ENCODE measurements around the gene MCTP1. TPM values are rescaled to one million over a fixed set of nuclear protein-coding genes. Genes with fewer than 3 reads are reported as not detected.

Gene MCTP1
- total and polyA plus RNA-seq, 2 of the 13 experiments (the other 11 are each of a cell fraction or from before 2014, with no cell fraction given), result 0.15 to 0.48 TPM

- TF ChIP-seq REST (IDR thresholded peaks at IDR 0.05; ENCODE audit: borderline replicate concordance in 1 of 2, low read depth in 1 of 2, low read length in 2 of 2) (no peak), SETDB1 (CRISPR knock-in tag; IDR thresholded peaks at IDR 0.05; ENCODE audit: borderline replicate concordance) (no peak), SALL2 (CRISPR knock-in tag; IDR thresholded peaks at IDR 0.05) (no peak), SP4 (CRISPR knock-in tag; IDR thresholded peaks at IDR 0.05) (no peak), DNMT3B (CRISPR knock-in tag; conservative IDR thresholded peaks at IDR 0.05) (no peak), ZNF503 (CRISPR knock-in tag; IDR thresholded peaks at IDR 0.05) (no peak), ZNF3 (CRISPR knock-in tag; IDR thresholded peaks at IDR 0.05) (no peak), HMGXB4 (CRISPR knock-in tag; IDR thresholded peaks at IDR 0.05; ENCODE audit: borderline replicate concordance in 1 of 2, low read depth in 1 of 2) (no peak), MAFF (IDR thresholded peaks at IDR 0.05; ENCODE audit: low read depth, low read length) (peak; percentile 42; the same call in 1 of the 2 replicates)
Observed at GRCh38 chr5:95105638-95106037, 179.3 kb downstream of the MCTP1 start (continued).
